Measurements from ENCODE around the gene DDC. TPM values are rescaled to one million over a fixed set of nuclear protein-coding genes. Genes with fewer than 3 reads are reported as not detected.

Gene DDC
- total RNA-seq, 4 donors from 2014 or later = not detected

DNA sequence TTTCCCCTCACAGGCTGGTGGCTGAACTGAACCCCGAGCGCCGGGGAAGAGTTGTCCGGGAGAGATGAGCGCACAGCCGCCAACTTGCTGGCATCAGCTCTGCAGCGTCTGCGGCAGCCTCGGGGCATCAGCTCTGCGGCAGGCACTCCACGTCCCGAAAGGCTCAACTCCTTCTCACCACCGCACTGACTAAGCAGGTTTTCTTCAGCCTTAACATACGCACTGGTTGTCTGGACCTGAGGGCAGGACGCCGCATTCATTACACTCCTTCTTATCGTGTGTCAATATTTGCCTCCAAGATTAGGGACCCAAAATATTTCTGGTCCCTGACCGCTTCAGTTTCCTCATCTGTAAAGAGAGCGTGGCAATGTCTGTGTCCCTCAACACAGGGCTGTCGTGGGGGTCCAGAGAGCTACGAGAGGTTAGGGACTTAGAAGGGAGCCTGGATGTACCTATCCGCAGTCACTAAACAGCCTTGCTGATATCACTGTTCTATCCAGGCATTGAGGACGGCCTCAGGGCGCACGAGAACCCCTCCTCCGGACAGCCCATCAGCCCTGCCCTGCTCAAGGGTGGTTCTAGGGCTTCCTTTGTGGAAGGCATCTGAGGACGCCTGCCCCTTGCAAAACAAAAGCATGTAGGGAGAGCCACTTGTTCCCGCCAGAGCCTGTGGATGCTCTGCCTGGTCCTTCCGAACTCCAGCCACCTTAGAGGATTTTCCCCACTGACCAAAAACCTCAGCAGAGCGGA lies 72.3 kb downstream of the DDC start:
- Histone ChIP-seq H3K4me3 (no peak overlapping the region), H3K4me1 (peaks cover 0 to 13% (median 10%) of the 10 kb centered on the region in 4 donors), H3K27ac (replicated peaks in 1 of 4) (no peak overlapping the region), H3K27me3 (peaks cover 0 to 8% (median 0%) of the 10 kb centered on the region in 4 donors), H3K36me3 (no peaks in the 10 kb centered on the region), H3K9me3 (no peaks in the 10 kb centered on the region)
- intact Hi-C loops (cut with DNase I) = no loop called here
- WGBS = 94% methylated on average over 21 of the region's 30 CpGs
- TF ChIP-seq POLR2AphosphoS5 (IDR thresholded peaks at IDR 0.05) (no peak), POLR2A (IDR thresholded peaks at IDR 0.05; ENCODE audit: low read depth) (no peak), EP300 (IDR thresholded peaks at IDR 0.05) (no peak)
- TF ChIP-seq, protein P1, sequence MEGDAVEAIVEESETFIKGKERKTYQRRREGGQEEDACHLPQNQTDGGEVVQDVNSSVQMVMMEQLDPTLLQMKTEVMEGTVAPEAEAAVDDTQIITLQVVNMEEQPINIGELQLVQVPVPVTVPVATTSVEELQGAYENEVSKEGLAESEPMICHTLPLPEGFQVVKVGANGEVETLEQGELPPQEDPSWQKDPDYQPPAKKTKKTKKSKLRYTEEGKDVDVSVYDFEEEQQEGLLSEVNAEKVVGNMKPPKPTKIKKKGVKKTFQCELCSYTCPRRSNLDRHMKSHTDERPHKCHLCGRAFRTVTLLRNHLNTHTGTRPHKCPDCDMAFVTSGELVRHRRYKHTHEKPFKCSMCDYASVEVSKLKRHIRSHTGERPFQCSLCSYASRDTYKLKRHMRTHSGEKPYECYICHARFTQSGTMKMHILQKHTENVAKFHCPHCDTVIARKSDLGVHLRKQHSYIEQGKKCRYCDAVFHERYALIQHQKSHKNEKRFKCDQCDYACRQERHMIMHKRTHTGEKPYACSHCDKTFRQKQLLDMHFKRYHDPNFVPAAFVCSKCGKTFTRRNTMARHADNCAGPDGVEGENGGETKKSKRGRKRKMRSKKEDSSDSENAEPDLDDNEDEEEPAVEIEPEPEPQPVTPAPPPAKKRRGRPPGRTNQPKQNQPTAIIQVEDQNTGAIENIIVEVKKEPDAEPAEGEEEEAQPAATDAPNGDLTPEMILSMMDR (IDR thresholded peaks at IDR 0.05) = no peak
- DNase-seq (ENCODE audit: extremely low spot score) = peak; percentile 80

DNA sequence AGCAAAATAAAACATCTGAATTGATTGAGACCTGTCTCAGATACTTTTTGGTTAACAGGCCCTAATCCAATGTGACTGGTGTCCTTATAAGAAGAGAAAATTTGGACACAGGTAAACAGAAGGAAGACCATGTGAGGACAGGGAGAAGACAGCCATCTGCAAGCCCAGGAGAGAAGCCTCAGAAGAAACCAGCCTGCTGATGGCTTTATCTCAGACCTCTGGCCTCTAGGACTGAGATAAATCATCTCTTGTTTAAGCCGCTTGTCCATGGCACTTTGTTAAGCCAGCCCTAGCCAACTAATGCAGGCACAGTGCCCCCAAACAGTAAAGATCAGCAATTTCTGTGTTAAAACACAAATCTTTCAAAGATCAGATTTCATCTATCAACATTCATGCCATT lies 73.3 kb downstream of the DDC start:
- H3K27me3 ChIP-seq = peaks cover 0 to 8% (median 0%) of the 10 kb centered on the region in 4 donors
- DNase-seq (ENCODE audit: extremely low spot score) = peak; percentile 24
- no peak overlapping the region for H3K27ac ChIP-seq (replicated peaks in 1 of 4)
- TF ChIP-seq POLR2AphosphoS5 (IDR thresholded peaks at IDR 0.05) = no peak
- no peak for TF ChIP-seq EP300 (IDR thresholded peaks at IDR 0.05)
- TF ChIP-seq POLR2A (IDR thresholded peaks at IDR 0.05; ENCODE audit: low read depth) = no peak
- TF ChIP-seq, protein P1 (IDR thresholded peaks at IDR 0.05) = no peak
- no peaks in the 10 kb centered on the region for H3K36me3 ChIP-seq
- no peak overlapping the region for H3K4me3 ChIP-seq
- intact Hi-C loops (cut with DNase I) = no loop called here
- H3K4me1 ChIP-seq = peaks cover 0 to 7% (median 2%) of the 10 kb centered on the region in 4 donors
- 88% methylated on average over 1 of the region's 1 CpG for WGBS
- no peaks in the 10 kb centered on the region for H3K9me3 ChIP-seq

DNA sequence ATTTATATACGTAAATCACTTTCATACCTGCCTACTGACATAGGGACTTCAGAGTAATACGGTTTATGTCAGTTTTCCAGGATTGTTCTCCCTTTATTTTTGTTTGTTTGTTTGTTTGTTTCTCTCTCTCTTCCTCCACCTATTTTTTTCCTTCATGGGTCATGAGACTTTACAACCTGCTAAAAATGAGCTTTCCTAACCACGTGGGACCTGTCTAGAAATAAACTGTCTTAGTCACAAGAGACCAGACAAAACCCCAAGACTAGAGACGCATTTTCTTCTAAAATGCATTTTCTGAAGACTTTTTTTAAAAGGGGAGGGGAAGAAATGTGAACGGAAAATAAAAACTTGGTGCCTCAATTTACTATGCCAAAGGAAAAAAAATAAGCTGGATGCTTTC lies 74.0 kb downstream of the DDC start:
- WGBS = 79% methylated on average over 5 of the region's 5 CpGs
- no peak overlapping the region for H3K4me3 ChIP-seq
- H3K27me3 ChIP-seq = peaks cover 0 to 8% (median 0%) of the 10 kb centered on the region in 4 donors
- no peaks in the 10 kb centered on the region for H3K4me1 ChIP-seq
- H3K9me3 ChIP-seq = no peaks in the 10 kb centered on the region
- intact Hi-C loops (cut with DNase I) = no loop called here
- H3K27ac ChIP-seq (replicated peaks in 1 of 4) = no peak overlapping the region
- no peaks in the 10 kb centered on the region for H3K36me3 ChIP-seq
- TF ChIP-seq EP300 (IDR thresholded peaks at IDR 0.05) (no peak), POLR2A (IDR thresholded peaks at IDR 0.05; ENCODE audit: low read depth) (no peak), POLR2AphosphoS5 (IDR thresholded peaks at IDR 0.05) (no peak)
- TF ChIP-seq, protein P1 (IDR thresholded peaks at IDR 0.05) = no peak
- DNase-seq (ENCODE audit: extremely low spot score) = no peak

DNA sequence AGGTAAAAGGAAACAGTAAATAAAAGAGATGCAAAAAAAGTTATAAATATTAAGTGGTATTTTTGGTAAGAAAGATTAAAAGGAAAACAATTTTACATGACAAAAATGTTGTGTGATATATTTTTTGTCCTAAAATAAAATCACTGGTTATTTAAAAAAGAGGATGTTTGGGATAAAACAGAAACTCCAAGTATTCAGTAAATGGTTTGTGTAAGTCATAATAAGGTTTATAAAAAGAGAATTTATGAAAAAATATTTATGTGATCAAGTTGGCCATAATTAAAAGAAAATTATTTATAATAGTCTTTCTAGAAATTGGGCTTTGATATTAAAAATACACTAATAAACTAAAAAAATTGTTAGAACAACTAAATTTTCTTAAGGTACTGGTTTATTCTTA lies 76.8 kb downstream of the DDC start:
- Histone ChIP-seq H3K4me1 (no peaks in the 10 kb centered on the region), H3K27me3 (peaks cover 0 to 8% (median 0%) of the 10 kb centered on the region in 4 donors), H3K27ac (replicated peaks in 1 of 4) (no peak overlapping the region), H3K4me3 (no peak overlapping the region), H3K36me3 (no peaks in the 10 kb centered on the region), H3K9me3 (no peaks in the 10 kb centered on the region)
- intact Hi-C loops (cut with DNase I) = no loop called here
- DNase-seq (ENCODE audit: extremely low spot score) = no peak
- TF ChIP-seq, protein P1 (IDR thresholded peaks at IDR 0.05) = no peak
- TF ChIP-seq EP300 (IDR thresholded peaks at IDR 0.05) (no peak), POLR2AphosphoS5 (IDR thresholded peaks at IDR 0.05) (no peak), POLR2A (IDR thresholded peaks at IDR 0.05; ENCODE audit: low read depth) (no peak)

All from esophagus muscularis mucosa (tissue), 4 donors.